Chondrocyte (in vitro differentiated cells): Measurements from ENCODE around the gene PDCL2. TPM values are rescaled to one million over a fixed set of nuclear protein-coding genes. Genes with fewer than 3 reads are reported as not detected.
"Not testable (repeated sequence)": the region's sequence is repeated elsewhere in the genome, so short reads cannot be mapped to it uniquely, and the experiment has no call there.

ENCODE experiments used
- DNase-seq: peaks from one replicate; pipeline ENCODE4 v3.0.0; 2021; ENCODE audit warnings: mixed read lengths, low spot score
- H3K27ac Mint-ChIP-seq: one replicate; pipeline ENCODE4 v1.8.0; 2021; ENCODE audit warnings: mild to moderate bottlenecking, moderate library complexity, mixed read lengths; ENCODE audit not compliant: unreplicated experiment
- H3K27me3 Mint-ChIP-seq: 2 replicates; pipeline ENCODE4 v1.8.0; 2021; ENCODE audit warnings: low read depth, mixed read lengths
- H3K36me3 Mint-ChIP-seq: 2 replicates; pipeline ENCODE4 v1.8.0; 2021; ENCODE audit warnings: low read depth, mixed read lengths
- H3K4me1 Mint-ChIP-seq: 2 replicates; pipeline ENCODE4 v1.8.0; 2021; ENCODE audit warnings: low read depth, mild to moderate bottlenecking, mixed read lengths
- H3K4me3 Mint-ChIP-seq: one replicate; pipeline ENCODE4 v1.8.0; 2021; ENCODE audit warnings: mild to moderate bottlenecking, moderate library complexity, mixed read lengths; ENCODE audit not compliant: unreplicated experiment
- H3K9me3 Mint-ChIP-seq: 2 replicates; pipeline ENCODE4 v1.8.0; 2021; ENCODE audit warnings: low read depth, mixed read lengths
- total RNA-seq: library from RNA; stranded (reverse); gene quantifications from 3 replicates; pipeline ENCODE4 v1.2.1, GENCODE V29; 2021
- TF ChIP-seq, protein P1 (sequence below): fragments of 200-600 bp; sonication (generic); IDR thresholded peaks from 2 replicates; pipeline ENCODE4 v1.5.0; 2021; ENCODE audit warnings: antibody characterized with exemption, mild to moderate bottlenecking, moderate library complexity

The PDCL2 gene
- total RNA-seq, 1 donor from 2014 or later, result not detected

DNA sequence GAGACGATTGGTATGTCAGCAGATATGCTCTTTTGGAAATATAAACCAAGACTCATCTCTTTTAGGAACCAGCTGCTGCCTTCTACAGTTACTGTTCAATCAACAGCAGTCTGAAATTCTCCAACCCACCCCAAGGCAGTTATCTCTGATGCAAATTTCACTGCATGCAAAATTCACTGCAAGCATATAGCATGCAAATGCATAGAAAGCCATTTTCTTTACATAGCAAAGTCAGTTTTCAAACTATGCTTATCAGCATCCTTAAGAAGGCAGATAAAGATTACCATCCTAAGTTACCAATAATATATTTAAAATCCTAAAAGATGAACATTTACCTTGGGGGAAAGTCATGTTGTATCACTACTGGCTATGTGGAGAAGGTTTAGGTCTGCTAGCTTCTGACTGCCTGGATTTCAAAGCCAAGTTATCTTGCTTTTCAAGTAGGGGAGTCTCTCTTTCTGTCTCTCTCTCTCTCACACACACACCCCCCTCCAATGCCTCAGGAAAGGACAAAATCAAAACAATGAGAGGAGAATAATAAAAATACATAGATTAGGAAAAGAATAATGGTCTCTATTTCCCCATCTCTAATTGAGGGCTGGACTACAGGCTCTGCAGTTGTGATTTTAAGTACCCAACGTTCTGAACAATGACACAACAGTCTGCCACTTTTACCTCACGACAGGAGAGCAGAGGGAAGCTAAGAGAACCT, 42.5 kb upstream of the PDCL2 start:
- Mint-ChIP-seq H3K4me3 (no peak overlapping the region), H3K9me3 (peaks cover 16% of the 10 kb centered on the region)

GRCh38 chr4:55633903-55634302, 41.9 kb upstream of the PDCL2 start:
- Mint-ChIP-seq H3K27me3 (peaks cover 42% of the 10 kb centered on the region), H3K27ac (no peak overlapping the region), H3K4me3 (no peak overlapping the region), H3K4me1 (peaks cover 25% of the 10 kb centered on the region), H3K36me3 (peaks cover 6% of the 10 kb centered on the region), H3K9me3 (peaks cover 16% of the 10 kb centered on the region)
- DNase-seq, result no peak
- TF ChIP-seq, protein P1, sequence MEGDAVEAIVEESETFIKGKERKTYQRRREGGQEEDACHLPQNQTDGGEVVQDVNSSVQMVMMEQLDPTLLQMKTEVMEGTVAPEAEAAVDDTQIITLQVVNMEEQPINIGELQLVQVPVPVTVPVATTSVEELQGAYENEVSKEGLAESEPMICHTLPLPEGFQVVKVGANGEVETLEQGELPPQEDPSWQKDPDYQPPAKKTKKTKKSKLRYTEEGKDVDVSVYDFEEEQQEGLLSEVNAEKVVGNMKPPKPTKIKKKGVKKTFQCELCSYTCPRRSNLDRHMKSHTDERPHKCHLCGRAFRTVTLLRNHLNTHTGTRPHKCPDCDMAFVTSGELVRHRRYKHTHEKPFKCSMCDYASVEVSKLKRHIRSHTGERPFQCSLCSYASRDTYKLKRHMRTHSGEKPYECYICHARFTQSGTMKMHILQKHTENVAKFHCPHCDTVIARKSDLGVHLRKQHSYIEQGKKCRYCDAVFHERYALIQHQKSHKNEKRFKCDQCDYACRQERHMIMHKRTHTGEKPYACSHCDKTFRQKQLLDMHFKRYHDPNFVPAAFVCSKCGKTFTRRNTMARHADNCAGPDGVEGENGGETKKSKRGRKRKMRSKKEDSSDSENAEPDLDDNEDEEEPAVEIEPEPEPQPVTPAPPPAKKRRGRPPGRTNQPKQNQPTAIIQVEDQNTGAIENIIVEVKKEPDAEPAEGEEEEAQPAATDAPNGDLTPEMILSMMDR, result no peak

More for the DNA sequence above, 42.5 kb upstream of the PDCL2 start:
- H3K27ac Mint-ChIP-seq, result no peak overlapping the region
- H3K36me3 Mint-ChIP-seq, result peaks cover 6% of the 10 kb centered on the region
- peaks cover 42% of the 10 kb centered on the region for H3K27me3 Mint-ChIP-seq
- no peak for DNase-seq
- peaks cover 25% of the 10 kb centered on the region for H3K4me1 Mint-ChIP-seq
- TF ChIP-seq, protein P1, result no peak

DNA sequence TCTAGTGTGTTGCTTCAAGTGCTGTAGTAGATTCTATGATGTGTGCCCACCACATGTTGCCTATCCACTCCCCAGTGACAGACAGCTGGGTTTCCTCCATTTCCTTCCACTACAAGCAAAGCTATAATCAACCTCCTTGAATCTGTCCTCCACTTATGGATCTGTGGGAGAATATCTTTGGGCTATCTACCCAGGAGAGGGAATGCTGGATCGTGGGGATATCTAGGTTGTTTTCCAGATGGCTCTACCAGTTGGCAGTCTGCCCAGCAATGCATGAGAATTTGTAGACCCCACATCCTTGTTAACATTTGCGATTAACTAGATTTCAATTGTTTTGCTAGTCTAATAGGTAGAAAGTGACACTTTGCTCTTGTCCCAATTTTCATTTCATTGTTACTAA, 33.8 kb upstream of the PDCL2 start:
- TF ChIP-seq, protein P1, result no peak
- no peak overlapping the region for H3K27ac Mint-ChIP-seq
- peaks cover 5% of the 10 kb centered on the region for H3K9me3 Mint-ChIP-seq
- peaks cover 5% of the 10 kb centered on the region for H3K27me3 Mint-ChIP-seq
- no peak for DNase-seq
- no peaks in the 10 kb centered on the region for H3K36me3 Mint-ChIP-seq
- no peaks in the 10 kb centered on the region for H3K4me1 Mint-ChIP-seq
- H3K4me3 Mint-ChIP-seq, result no peak overlapping the region

DNA sequence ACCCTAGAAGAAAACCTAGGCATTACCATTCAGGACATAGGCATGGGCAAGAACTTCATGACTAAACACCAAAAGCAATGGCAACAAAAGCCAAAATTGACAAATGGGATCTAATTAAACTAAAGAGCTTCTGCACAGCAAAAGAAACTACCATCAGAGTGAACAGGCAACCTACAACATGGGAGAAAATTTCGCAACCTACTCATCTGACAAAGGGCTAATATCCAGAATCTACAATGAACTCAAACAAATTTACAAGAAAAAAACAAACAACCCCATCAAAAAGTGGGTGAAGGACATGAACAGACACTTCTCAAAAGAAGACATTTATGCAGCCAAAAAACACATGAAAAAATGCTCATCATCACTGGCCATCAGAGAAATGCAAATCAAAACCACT, 32.0 kb upstream of the PDCL2 start:
- not testable (repeated sequence) for H3K27me3 Mint-ChIP-seq, H3K4me3 Mint-ChIP-seq, DNase-seq, H3K27ac Mint-ChIP-seq, H3K4me1 Mint-ChIP-seq, H3K36me3 Mint-ChIP-seq, H3K9me3 Mint-ChIP-seq

- Mint-ChIP-seq H3K36me3 (no peaks in the 10 kb centered on the region), H3K27ac (no peak overlapping the region), H3K4me3 (peak overlapping the region; percentile 58), H3K4me1 (no peaks in the 10 kb centered on the region), H3K27me3 (peaks cover 4% of the 10 kb centered on the region), H3K9me3 (no peaks in the 10 kb centered on the region)
- DNase-seq, result no peak
- TF ChIP-seq, protein P1, result no peak
Measured at GRCh38 chr4:55618546-55619143, 26.6 kb upstream of the PDCL2 start.
